NCI-H187 (cell line): Measurements from ENCODE around the gene KIF17.
"Not testable (repeated sequence)": the region's sequence is repeated elsewhere in the genome, so short reads cannot be mapped to it uniquely, and the experiment has no call there.

ENCODE experiments used
- DNase-seq, 2 experiments: peaks; one replicate each; lab custom pipeline; 2025; lab: John Stamatoyannopoulos, UW

KIF17 gene

DNA sequence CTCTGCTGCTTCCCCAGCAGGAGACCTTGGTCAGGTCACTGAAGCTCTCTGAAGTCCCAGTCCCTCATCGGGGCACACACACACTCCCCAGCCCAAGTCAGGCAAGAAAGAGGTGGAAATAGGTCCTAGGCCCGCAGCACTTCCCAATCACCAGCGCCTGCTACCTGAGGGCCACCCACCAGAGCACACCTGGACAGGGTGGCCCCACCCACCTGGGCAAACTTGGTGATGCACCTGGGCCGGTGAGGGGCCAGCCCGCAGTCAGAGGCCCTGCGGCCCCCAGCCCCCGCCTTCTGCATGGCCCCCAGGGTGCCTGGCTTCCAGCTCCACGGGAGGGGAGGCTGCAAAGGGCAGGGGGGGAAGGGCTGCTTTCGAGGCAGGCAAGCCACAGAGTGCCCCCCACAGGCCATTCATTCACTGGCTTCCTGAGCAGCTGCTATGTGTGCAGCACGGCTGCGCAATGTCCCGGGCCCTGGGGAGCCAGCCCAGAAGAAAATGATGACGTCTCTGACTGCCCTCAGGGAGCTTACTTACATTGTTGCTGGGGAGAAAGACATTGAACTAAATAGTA is 10.0 kb upstream of the KIF17 start:
- no peak for DNase-seq

DNA sequence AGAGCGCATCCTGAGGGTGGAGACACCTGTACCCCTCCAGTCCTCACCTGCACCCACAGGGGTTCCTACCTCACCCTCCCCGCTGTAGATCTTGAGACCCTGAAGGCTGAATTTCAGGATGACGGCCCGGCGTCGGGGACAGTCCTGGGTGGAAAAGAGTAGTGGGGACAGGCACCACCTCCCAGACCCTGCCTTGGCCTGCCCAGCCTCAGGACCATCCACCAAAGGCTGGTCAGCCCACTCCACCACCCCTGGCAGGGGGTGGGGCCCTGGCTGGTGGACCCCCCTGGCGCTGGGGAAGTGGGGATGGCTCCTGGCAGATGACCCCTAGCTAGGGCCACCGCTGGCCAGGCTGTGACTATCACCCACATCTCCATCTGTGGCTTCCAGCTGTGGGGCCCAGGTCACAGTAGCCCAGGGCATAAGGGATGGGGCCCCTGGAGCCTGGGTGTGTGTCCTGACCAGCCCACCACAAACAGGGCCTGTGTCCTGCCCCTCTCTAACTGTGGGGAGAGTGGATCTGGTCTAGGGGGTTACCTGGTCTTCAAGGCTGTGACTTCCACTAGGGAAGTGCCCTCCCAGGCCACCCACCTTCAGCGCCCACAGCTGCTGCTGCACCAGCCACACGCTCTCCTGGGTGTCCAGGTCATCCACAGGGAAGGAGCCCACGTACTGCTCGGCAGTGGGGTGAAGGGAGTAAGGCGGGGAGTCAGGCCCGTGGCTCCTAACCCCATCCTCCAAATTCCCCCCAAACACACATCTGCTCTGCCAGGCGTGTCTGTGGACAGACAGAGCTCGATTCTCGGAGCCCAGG is 9.3 kb upstream of the KIF17 start:
- no peak for DNase-seq

DNA sequence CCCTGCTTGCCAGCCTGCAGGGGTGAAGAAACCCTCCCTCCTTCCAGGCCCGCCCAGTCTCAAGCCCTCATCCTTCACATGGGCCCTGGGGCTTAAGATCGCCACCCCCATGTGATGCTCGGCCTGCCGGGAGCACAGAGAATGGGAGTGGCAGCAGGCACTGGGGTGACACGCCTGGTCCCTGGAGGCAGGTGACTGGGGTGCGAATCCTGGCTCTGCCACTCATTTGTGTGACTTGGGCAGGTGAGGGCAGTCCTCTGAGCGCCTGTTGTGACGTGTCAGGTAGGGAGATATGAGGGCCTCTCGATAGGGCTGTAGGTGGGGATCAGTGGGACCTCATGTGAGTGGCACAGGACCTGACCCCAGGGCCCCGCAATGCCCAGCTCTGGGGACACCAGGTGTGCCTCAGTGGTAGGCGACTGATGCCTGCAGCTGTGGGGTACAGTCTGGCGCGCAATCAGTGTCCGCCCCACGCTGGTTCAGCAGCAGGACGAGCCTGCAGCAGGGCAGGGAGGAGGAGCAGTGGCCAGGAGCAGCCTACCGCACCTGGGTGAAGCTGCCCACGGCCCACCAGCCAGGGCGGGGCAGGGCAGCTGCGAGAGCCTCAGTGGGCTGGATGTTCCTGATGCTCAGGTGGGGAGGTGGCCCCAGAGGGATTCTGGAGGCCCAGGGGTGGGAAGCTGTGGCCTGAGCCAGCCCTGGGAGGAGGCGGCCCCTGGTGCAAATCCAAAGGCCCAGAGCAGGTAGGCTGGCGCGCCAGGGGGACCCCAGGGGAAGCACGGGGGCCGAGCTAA is 8.5 kb upstream of the KIF17 start:
- no peak for DNase-seq

GRCh38 chr1:20725189-20726117 is 7.6 kb upstream of the KIF17 start:
- DNase-seq, result no peak

- no peak for DNase-seq
Observed at GRCh38 chr1:20724364-20725188, 6.8 kb upstream of the KIF17 start.

DNA sequence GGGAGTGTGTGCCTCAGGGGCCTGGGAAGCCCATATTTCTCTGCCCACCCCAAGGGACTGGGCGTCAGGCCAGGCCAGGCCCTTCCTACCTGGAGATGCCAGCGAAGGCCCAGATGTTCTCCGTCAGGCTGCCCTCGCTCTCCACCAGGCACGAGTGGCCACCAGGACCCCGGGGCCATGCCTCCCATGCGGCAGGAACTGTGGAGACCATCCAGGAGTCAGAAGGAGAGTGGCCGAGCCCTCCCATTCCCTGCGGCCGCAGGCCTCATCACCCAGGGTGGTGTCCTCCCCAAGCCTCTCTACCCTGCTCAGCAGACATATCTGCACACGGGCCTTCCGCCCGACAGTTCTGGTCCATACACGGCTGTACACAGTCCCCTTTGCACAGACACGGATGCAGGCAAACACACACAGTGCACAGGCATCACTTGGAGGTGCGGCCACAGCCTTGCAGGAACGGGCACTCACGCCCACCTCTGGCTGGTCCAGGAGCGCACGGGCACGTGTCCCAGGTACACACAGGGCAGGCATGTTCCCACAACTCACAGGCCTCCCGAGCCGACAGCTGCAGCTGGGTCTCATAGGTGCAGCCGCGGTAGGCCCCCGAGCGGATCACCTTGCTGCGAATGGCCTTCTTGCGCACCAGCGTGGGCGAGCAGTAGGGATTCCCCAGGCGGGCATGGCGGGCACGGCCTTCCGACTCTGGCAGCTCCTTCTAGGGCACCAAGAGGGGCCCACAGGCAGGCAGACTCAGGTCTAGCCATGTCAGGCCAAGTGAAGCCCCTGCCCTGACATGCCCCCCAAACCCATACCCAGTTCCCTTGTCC is 5.9 kb upstream of the KIF17 start:
- no peak for DNase-seq

- DNase-seq, result no peak
Observed at GRCh38 chr1:20723159-20723536, 5.3 kb upstream of the KIF17 start.

- DNase-seq, result no peak
Observed at GRCh38 chr1:20721117-20722061, 3.6 kb upstream of the KIF17 start.

- DNase-seq, result no peak
Observed at GRCh38 chr1:20720631-20721091, 2.9 kb upstream of the KIF17 start.

DNA sequence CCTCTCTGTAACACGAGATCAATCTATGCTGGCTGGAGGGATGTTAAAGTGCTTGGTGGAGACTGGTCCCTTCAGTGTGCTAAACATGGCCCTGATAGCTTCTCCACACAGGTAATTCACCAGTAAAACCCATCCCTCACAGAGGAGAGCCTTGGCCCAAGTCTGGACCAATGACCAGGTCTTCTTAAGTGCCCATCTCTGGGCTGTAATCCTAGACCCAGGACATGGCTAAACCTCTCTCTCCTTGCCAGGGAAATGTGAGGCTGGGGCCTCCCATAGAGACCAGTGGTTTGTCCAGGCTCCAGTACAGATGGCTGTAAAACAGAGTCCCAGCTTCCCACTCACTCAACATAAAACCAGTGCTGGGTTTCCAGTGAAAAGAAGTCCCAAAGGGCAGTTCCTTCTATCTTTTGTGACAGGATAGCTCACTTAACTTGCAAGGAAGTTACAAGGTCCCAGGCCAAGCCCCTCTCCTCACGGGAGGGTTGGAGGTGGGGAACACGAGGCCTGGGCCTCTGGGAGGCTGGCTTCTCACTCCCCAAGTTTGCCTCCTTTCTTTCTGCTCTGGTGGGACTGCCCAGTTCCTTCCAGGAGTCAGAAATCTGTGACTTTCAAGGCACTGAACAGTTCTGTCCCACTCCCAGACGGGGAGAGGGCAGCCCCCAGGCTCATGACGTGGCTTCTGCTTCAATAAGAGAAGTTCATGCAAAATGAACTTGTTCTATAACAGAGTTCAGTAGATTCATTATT is 2.2 kb upstream of the KIF17 start:
- no peak for DNase-seq

GRCh38 chr1:20719261-20719660 is 1.5 kb upstream of the KIF17 start:
- no peak for DNase-seq

DNA sequence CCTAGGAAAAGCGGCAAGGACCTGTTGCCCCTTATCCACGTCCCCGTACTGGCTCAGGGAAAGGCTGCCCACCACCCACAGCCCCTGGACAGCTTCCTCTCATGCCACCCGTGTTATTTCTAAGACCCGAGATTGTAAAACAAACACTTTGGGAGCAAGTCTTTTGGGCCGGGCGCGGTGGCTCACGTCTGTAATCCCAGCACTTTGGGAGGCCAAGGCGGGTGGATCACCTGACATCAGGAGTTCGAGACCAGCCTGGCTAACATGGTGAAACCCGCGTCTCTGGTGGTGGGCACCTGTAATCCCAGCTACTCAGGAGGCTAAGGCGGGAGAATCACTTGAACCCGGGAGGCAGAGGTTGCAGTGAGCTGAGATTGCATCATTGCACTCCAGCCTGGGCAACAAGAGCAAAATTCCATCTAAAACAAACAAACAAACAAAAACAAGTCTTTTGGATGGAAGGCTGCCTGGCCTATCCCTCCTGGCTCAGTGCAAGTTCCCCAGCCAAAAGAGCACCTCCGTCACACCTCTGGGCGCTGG is 606 bp upstream of the KIF17 start:
- not testable (repeated sequence) for DNase-seq

GRCh38 chr1:20716232-20716631 is 1.6 kb downstream of the KIF17 start:
- no peak for DNase-seq

DNA sequence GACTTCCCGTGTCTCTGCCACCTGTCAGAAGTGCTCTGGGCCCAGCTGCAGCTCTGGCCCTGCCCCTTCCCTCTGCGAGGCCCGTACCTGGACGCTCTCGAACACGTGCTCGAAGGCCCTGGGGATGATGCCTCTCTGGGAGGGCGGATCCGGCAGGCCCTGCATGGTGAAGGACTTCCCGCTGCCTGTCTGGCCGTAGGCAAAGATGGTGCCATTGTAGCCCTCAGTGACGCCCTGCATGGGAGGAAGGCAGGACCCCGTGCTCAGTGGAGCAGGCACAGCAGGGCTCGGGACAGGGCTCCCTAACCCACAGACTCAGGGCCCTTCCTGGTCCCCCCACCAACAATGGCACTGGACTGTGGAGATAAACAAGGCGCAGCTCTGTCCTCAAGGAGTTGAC is 2.4 kb downstream of the KIF17 start:
- DNase-seq, result no peak

DNA sequence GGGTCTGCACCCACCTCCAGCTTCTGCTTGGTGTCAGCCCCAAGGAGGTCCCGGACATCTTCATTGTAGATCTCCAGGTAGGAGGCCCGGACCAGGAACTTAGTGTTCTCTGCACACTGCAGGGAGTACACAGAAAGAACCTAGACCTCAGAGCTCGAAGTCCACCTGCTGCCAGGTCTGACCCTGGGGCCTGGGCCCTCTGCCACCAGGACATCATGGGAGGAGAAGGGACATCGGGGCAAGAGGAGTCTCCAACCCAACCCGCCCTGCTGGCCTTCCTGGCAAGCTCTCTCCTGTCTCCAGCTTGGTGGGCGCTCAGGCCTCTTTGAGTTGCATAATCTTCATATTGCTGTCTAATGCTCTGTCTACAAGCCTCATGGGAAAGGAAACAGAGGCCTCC is 4.4 kb downstream of the KIF17 start:
- no peak for DNase-seq

- DNase-seq, result no peak
Observed at GRCh38 chr1:20712215-20712577, 5.6 kb downstream of the KIF17 start.

- DNase-seq, result no peak
Observed at GRCh38 chr1:20711285-20712214, 6.3 kb downstream of the KIF17 start.
